Right lobe of liver (tissue), 6 donors: ENCODE data around the gene HMGN4. TPM values are rescaled to one million over a fixed set of nuclear protein-coding genes. Genes with fewer than 3 reads are reported as not detected.

ENCODE experiments used
- ATAC-seq, 4 donors: fragments of 200-7000 bp; cut with Tn5 transposase; one replicate each; pipeline ENCODE4 v1.9.1; 2020; ENCODE audit warnings: mild to moderate bottlenecking in 4 of 4, moderate library complexity in 4 of 4
- DNase-seq, 3 donors: peaks; one replicate each; pipeline ENCODE4 v3.0.0-alpha.2; 2020
- H3K27ac ChIP-seq, 3 donors: fragments of 200-600 bp; one replicate each; pipeline ENCODE4 v1.8.0; 2022
- H3K27me3 ChIP-seq, 2 donors: fragments of 200-600 bp; one replicate each; pipeline ENCODE4 v1.8.0; 2022
- H3K36me3 ChIP-seq, 4 donors: fragments of 200-600 bp; sonication (generic) in 1 of 4; one replicate each; pipeline versions ENCODE4 v1.5.1 to v1.8.0; 2017 to 2022; ENCODE audit warnings: control low read depth in 1 of 4
- H3K4me1 ChIP-seq, 4 donors: fragments of 200-600 bp; sonication (generic) in 1 of 4; one replicate each; pipeline versions ENCODE4 v1.5.1 to v1.8.0; 2017 to 2022; ENCODE audit warnings: control low read depth in 1 of 4
- H3K4me3 ChIP-seq, 3 donors: fragments of 200-600 bp; one replicate each; pipeline ENCODE4 v1.8.0; 2022
- H3K9me3 ChIP-seq, 4 donors: fragments of 200-600 bp; sonication (generic) in 1 of 4; one replicate each; pipeline versions ENCODE4 v1.5.1 to v1.8.0; 2017 to 2022; ENCODE audit warnings: control low read depth in 1 of 4
- CTCF ChIP-seq, 4 donors: fragments of 200-600 bp in 3 of 4; fragments of 450-650 bp in 1 of 4; IDR thresholded peaks; one replicate each; pipeline versions ENCODE4 v1.5.1 to v1.8.0; 2016 to 2022; ENCODE audit warnings: antibody characterized with exemption in 4 of 4, mild to moderate bottlenecking in 2 of 4
- POLR2A ChIP-seq: fragments of 450-650 bp; IDR thresholded peaks from one replicate; pipeline ENCODE4 v1.6.1; 2017; ENCODE audit warnings: antibody characterized with exemption, mild to moderate bottlenecking
- WGBS: methylation state at CpG from one replicate; pipeline ENCODE4 v1.1.6; 2018; ENCODE audit warnings: low coverage, low lambda C conversion rate; ENCODE audit not compliant: insufficient coverage; ENCODE audit errors: missing lambda C conversion rate; 5-methylcytosine and 5-hydroxymethylcytosine counted together
- intact Hi-C, 2 donors: fragments of 100-400 bp; cut with DNase I; formaldehyde crosslinking; loops; one replicate each; pipeline versions ENCODE4 v1.11.2 to v1.14.1; 2022
- small RNA-seq, 2 experiments: library from RNA; depleted of rRNA; stranded (forward); fragments of <200 nt; gene quantifications; one replicate each; pipeline ENCODE3, GENCODE V24; 2016
- total RNA-seq, 6 experiments: library from RNA; depleted of rRNA in 2 of 6; stranded (reverse); fragments of >200 nt in 2 of 6; fragmentation: NEBNext Ultra II Directional in 3 of 6; extraction: Animal tissue kit (Norgen Biotek cat#: 25700) in 3 of 6; gene quantifications; one replicate each; pipeline versions ENCODE4 v1.1.0 to v1.2.4, GENCODE V29; 2016 to 2023
- donor health status: DM: no; HTN: yes; CAD: no.
- donor health status: DM: no; HTN: no; CAD: no.
- donor health status: DM: no; HTN: no; CAD: no.
- donor health status: DM: no; HTN: yes; CAD: no.
- donor health status: DM: no; HTN: yes; CAD: no.

The HMGN4 gene
- total RNA-seq, 6 experiments from 2014 or later: 5.8 to 13.2 (median 9.1) TPM

GRCh38 chr6:26594131-26594498 is 55.9 kb downstream of the HMGN4 start:
- Histone ChIP-seq H3K4me3 (no peak overlapping the region), H3K36me3 (peaks cover 0 to 11% (median 4%) of the 10 kb centered on the region in 4 donors), H3K27me3 (peaks cover 6 to 11% of the 10 kb centered on the region in 2 donors), H3K9me3 (peaks cover 0 to 2% (median 0%) of the 10 kb centered on the region in 4 donors), H3K4me1 (peaks cover 0 to 9% (median 2%) of the 10 kb centered on the region in 4 donors), H3K27ac (no peak overlapping the region)
- intact Hi-C loops: loop anchor here in 1 of 2 donors (5.0 kb wide), 1 partner anchor 252 kb away; no protein-coding TSS in a partner anchor
- ATAC-seq (no peak), DNase-seq (no peak)
- no peak for TF ChIP-seq POLR2A
- 26% methylated on average over 6 of the region's 6 CpGs for WGBS

- DNase-seq: no peak
- ATAC-seq: no peak
- Histone ChIP-seq H3K36me3 (peaks cover 0 to 19% (median 6%) of the 10 kb centered on the region in 4 donors), H3K27ac (peak overlapping the region in 1 of 3 donors; percentile 73), H3K4me3 (peak overlapping the region in 2 of 3 donors; percentile 96 to 97), H3K9me3 (peaks cover 0 to 2% (median 0%) of the 10 kb centered on the region in 4 donors), H3K27me3 (peaks cover 6 to 11% of the 10 kb centered on the region in 2 donors), H3K4me1 (peaks cover 0 to 9% (median 2%) of the 10 kb centered on the region in 4 donors)
- 28% methylated on average over 23 of the region's 23 CpGs for WGBS
- intact Hi-C loops: loop anchor here in 1 of 2 donors (5.0 kb wide), 1 partner anchor 253 kb away; no protein-coding TSS in a partner anchor
- TF ChIP-seq CTCF (IDR thresholded peaks at IDR 0.05) (no peak), POLR2A (no peak)
Measured at GRCh38 chr6:26594730-26595632, 56.8 kb downstream of the HMGN4 start.

GRCh38 chr6:26595669-26596269 is 57.6 kb downstream of the HMGN4 start:
- TF ChIP-seq CTCF (IDR thresholded peaks at IDR 0.05) (peak; percentile 93 to 98 (median 98)), POLR2A (no peak)
- Histone ChIP-seq H3K36me3 (peaks cover 0 to 19% (median 6%) of the 10 kb centered on the region in 4 donors), H3K27me3 (peaks cover 6 to 11% of the 10 kb centered on the region in 2 donors), H3K9me3 (peaks cover 0 to 2% (median 0%) of the 10 kb centered on the region in 4 donors), H3K27ac (peak overlapping the region; percentile 73 to 88 (median 88)), H3K4me3 (peak overlapping the region; percentile 27 to 97 (median 96)), H3K4me1 (peaks cover 0 to 9% (median 2%) of the 10 kb centered on the region in 4 donors)
- peak; percentile 86 to 91 (median 90) for ATAC-seq
- intact Hi-C loops: no loop called here
- under 1% methylated on average over 39 of the region's 39 CpGs for WGBS
- DNase-seq: peak; percentile 93

Small RNA genes lying within 50 kb of the gene (small RNA-seq; reads per million reads assigned to genes)
- gene RNU6-502P: 0 reads per million in 2 experiments

Other genes starting within 250 kb of the HMGN4 start
- gene BTN3A2, start 173.2 kb upstream of the HMGN4 start, total RNA-seq: 10 to 100 TPM in 5 of 6 experiments, 1 to 10 TPM in 1; 7.7 to 21.6 (median 15.4) TPM
- gene BTN2A2, start 155.3 kb upstream of the HMGN4 start, total RNA-seq: 1 to 10 TPM; 1.9 to 5.3 (median 3.7) TPM
- 10 to 100 TPM in 4 of 6 experiments, 1 to 10 TPM in 2; 9.0 to 15.9 (median 10.6) TPM for gene BTN3A1, start 136.1 kb upstream of the HMGN4 start, total RNA-seq
- gene BTN3A3, start 97.9 kb upstream of the HMGN4 start, total RNA-seq: 10 to 100 TPM in 3 of 6 experiments, 1 to 10 TPM in 3; 5.2 to 13.8 (median 9.1) TPM
- 1 to 10 TPM; 3.6 to 8.3 (median 5.2) TPM for gene BTN2A1, start 80.4 kb upstream of the HMGN4 start, total RNA-seq
- gene BTN1A1, start 38.1 kb upstream of the HMGN4 start, total RNA-seq: not detected
- 1 to 10 TPM; 5.0 to 9.2 (median 7.0) TPM for gene ABT1, start 58.6 kb downstream of the HMGN4 start, total RNA-seq
- 10 to 100 TPM in 1 of 6 experiments, 1 to 10 TPM in 5; 2.9 to 10.3 (median 8.6) TPM for gene ZNF322, start 121.4 kb downstream of the HMGN4 start, total RNA-seq